Measurements from ENCODE around the gene XRN2. TPM values are rescaled to one million over a fixed set of nuclear protein-coding genes. Genes with fewer than 3 reads are reported as not detected.
A peak's percentile ranks its signal among the peaks of the same experiment; 100 is the strongest.

The XRN2 gene
- total RNA-seq, 1 donor from 2014 or later, result 66.7 TPM

GRCh38 chr20:21301940-21302663 lies 1.0 kb upstream of the XRN2 start:
- Mint-ChIP-seq H3K4me3 (ENCODE audit: unreplicated experiment) (peak overlapping the region; percentile 97), H3K36me3 (ENCODE audit: unreplicated experiment) (peaks cover 1% of the 10 kb centered on the region), H3K9me3 (ENCODE audit: unreplicated experiment) (no peaks in the 10 kb centered on the region), H3K4me1 (ENCODE audit: unreplicated experiment) (peaks cover 17% of the 10 kb centered on the region), H3K27ac (ENCODE audit: unreplicated experiment) (peak overlapping the region; percentile 99), H3K27me3 (ENCODE audit: unreplicated experiment) (peaks cover 29% of the 10 kb centered on the region)
- no peak for DNase-seq (ENCODE audit: extremely low spot score, unreplicated experiment)
- TF ChIP-seq CTCF (IDR thresholded peaks at IDR 0.05), result no peak

GRCh38 chr20:21302664-21303060 lies 469 bp upstream of the XRN2 start:
- Mint-ChIP-seq H3K27me3 (ENCODE audit: unreplicated experiment) (peaks cover 24% of the 10 kb centered on the region), H3K4me1 (ENCODE audit: unreplicated experiment) (peaks cover 17% of the 10 kb centered on the region), H3K27ac (ENCODE audit: unreplicated experiment) (peak overlapping the region; percentile 99), H3K4me3 (ENCODE audit: unreplicated experiment) (peak overlapping the region; percentile 97), H3K36me3 (ENCODE audit: unreplicated experiment) (peaks cover 1% of the 10 kb centered on the region), H3K9me3 (ENCODE audit: unreplicated experiment) (no peaks in the 10 kb centered on the region)
- no peak for DNase-seq (ENCODE audit: extremely low spot score, unreplicated experiment)
- no peak for TF ChIP-seq CTCF (IDR thresholded peaks at IDR 0.05)

- H3K4me1 Mint-ChIP-seq (ENCODE audit: unreplicated experiment), result peaks cover 27% of the 10 kb centered on the region
- H3K36me3 Mint-ChIP-seq (ENCODE audit: unreplicated experiment), result peaks cover 9% of the 10 kb centered on the region
- peaks cover 12% of the 10 kb centered on the region for H3K27me3 Mint-ChIP-seq (ENCODE audit: unreplicated experiment)
- TF ChIP-seq CTCF (IDR thresholded peaks at IDR 0.05), result no peak
- DNase-seq (ENCODE audit: extremely low spot score, unreplicated experiment), result no peak
- peak overlapping the region; percentile 99 for H3K27ac Mint-ChIP-seq (ENCODE audit: unreplicated experiment)
- H3K4me3 Mint-ChIP-seq (ENCODE audit: unreplicated experiment), result peak overlapping the region; percentile 97
- no peaks in the 10 kb centered on the region for H3K9me3 Mint-ChIP-seq (ENCODE audit: unreplicated experiment)
These were observed 898 bp downstream of the XRN2 start for GRCh38 chr20:21303872-21304586.

GRCh38 chr20:21308340-21308739 lies 5.2 kb downstream of the XRN2 start:
- Mint-ChIP-seq H3K4me3 (ENCODE audit: unreplicated experiment) (no peak overlapping the region), H3K27ac (ENCODE audit: unreplicated experiment) (no peak overlapping the region), H3K4me1 (ENCODE audit: unreplicated experiment) (peaks cover 42% of the 10 kb centered on the region), H3K27me3 (ENCODE audit: unreplicated experiment) (no peaks in the 10 kb centered on the region), H3K36me3 (ENCODE audit: unreplicated experiment) (peaks cover 9% of the 10 kb centered on the region), H3K9me3 (ENCODE audit: unreplicated experiment) (no peaks in the 10 kb centered on the region)
- TF ChIP-seq CTCF (IDR thresholded peaks at IDR 0.05), result no peak
- DNase-seq (ENCODE audit: extremely low spot score, unreplicated experiment), result no peak
